Measurements from ENCODE around the gene BNIP5.

The BNIP5 gene

GRCh38 chr6:36358226-36358915 is 21.7 kb upstream of the BNIP5 start:
- Histone ChIP-seq H2AFZ (ENCODE audit: low read length) (peak overlapping the region; percentile 73), H3K4me1 (ENCODE audit: insufficient read depth, low read length, poor library complexity, severe bottlenecking) (peaks cover 9% of the 10 kb centered on the region), H3K79me2 (ENCODE audit: insufficient read depth, low read length) (no peaks in the 10 kb centered on the region), H3K27me3 (ENCODE audit: insufficient read depth, low read length, poor library complexity, severe bottlenecking) (no peaks in the 10 kb centered on the region), H3K9ac (ENCODE audit: low read depth, low read length, poor library complexity, severe bottlenecking) (no peak overlapping the region), H4K20me1 (ENCODE audit: insufficient read depth, low read length, poor library complexity, severe bottlenecking) (no peaks in the 10 kb centered on the region), H3K4me2 (ENCODE audit: low read depth, low read length, poor library complexity, severe bottlenecking) (no peak overlapping the region), H3K9me2 (replicated peaks; ENCODE audit: low read depth, low read length) (no peaks in the 10 kb centered on the region), H3F3A (ENCODE audit: low read depth) (no peaks in the 10 kb centered on the region), H3K36me3 (ENCODE audit: insufficient read depth, low read length) (no peaks in the 10 kb centered on the region), H3K4me3 (ENCODE audit: low read length, poor library complexity, severe bottlenecking) (no peak overlapping the region), H3K9me3 (ENCODE audit: insufficient read depth, low read depth, low read length) (no peaks in the 10 kb centered on the region)
- TF ChIP-seq CTCF (conservative IDR thresholded peaks at IDR 0.05; ENCODE audit: low read length): no peak
- no peak for TF ChIP-seq EZH2phosphoT487 (IDR thresholded peaks at IDR 0.05; ENCODE audit: borderline replicate concordance)

- Histone ChIP-seq H3K27me3 (ENCODE audit: insufficient read depth, low read length, poor library complexity, severe bottlenecking) (no peaks in the 10 kb centered on the region), H3K9ac (ENCODE audit: low read depth, low read length, poor library complexity, severe bottlenecking) (no peak overlapping the region), H3K79me2 (ENCODE audit: insufficient read depth, low read length) (no peaks in the 10 kb centered on the region), H3K4me3 (ENCODE audit: low read length, poor library complexity, severe bottlenecking) (no peak overlapping the region), H3F3A (ENCODE audit: low read depth) (no peaks in the 10 kb centered on the region), H3K9me2 (replicated peaks; ENCODE audit: low read depth, low read length) (no peaks in the 10 kb centered on the region), H3K4me1 (ENCODE audit: insufficient read depth, low read length, poor library complexity, severe bottlenecking) (peaks cover 9% of the 10 kb centered on the region), H3K4me2 (ENCODE audit: low read depth, low read length, poor library complexity, severe bottlenecking) (no peak overlapping the region), H3K36me3 (ENCODE audit: insufficient read depth, low read length) (no peaks in the 10 kb centered on the region), H2AFZ (ENCODE audit: low read length) (no peak overlapping the region), H3K9me3 (ENCODE audit: insufficient read depth, low read depth, low read length) (no peaks in the 10 kb centered on the region), H4K20me1 (ENCODE audit: insufficient read depth, low read length, poor library complexity, severe bottlenecking) (no peaks in the 10 kb centered on the region)
- TF ChIP-seq CTCF (conservative IDR thresholded peaks at IDR 0.05; ENCODE audit: low read length): no peak
- TF ChIP-seq EZH2phosphoT487 (IDR thresholded peaks at IDR 0.05; ENCODE audit: borderline replicate concordance): no peak
These were observed 21.2 kb upstream of the BNIP5 start for GRCh38 chr6:36357872-36358225.

GRCh38 chr6:36355819-36356218 is 19.1 kb upstream of the BNIP5 start:
- H3K36me3 ChIP-seq (ENCODE audit: insufficient read depth, low read length): no peaks in the 10 kb centered on the region
- no peak overlapping the region for H3K4me2 ChIP-seq (ENCODE audit: low read depth, low read length, poor library complexity, severe bottlenecking)
- H3K9me3 ChIP-seq (ENCODE audit: insufficient read depth, low read depth, low read length): no peaks in the 10 kb centered on the region
- no peaks in the 10 kb centered on the region for H3K27me3 ChIP-seq (ENCODE audit: insufficient read depth, low read length, poor library complexity, severe bottlenecking)
- no peak for TF ChIP-seq CTCF (conservative IDR thresholded peaks at IDR 0.05; ENCODE audit: low read length)
- TF ChIP-seq EZH2phosphoT487 (IDR thresholded peaks at IDR 0.05; ENCODE audit: borderline replicate concordance): no peak
- H3K9ac ChIP-seq (ENCODE audit: low read depth, low read length, poor library complexity, severe bottlenecking): no peak overlapping the region
- H4K20me1 ChIP-seq (ENCODE audit: insufficient read depth, low read length, poor library complexity, severe bottlenecking): no peaks in the 10 kb centered on the region
- H3K79me2 ChIP-seq (ENCODE audit: insufficient read depth, low read length): no peaks in the 10 kb centered on the region
- no peaks in the 10 kb centered on the region for H3F3A ChIP-seq (ENCODE audit: low read depth)
- no peaks in the 10 kb centered on the region for H3K9me2 ChIP-seq (replicated peaks; ENCODE audit: low read depth, low read length)
- no peak overlapping the region for H2AFZ ChIP-seq (ENCODE audit: low read length)
- no peak overlapping the region for H3K4me3 ChIP-seq (ENCODE audit: low read length, poor library complexity, severe bottlenecking)
- peaks cover 13% of the 10 kb centered on the region for H3K4me1 ChIP-seq (ENCODE audit: insufficient read depth, low read length, poor library complexity, severe bottlenecking)
